SK-N-SH (cell line): ENCODE results near the gene CR1L. TPM values are rescaled to one million over a fixed set of nuclear protein-coding genes. Genes with fewer than 3 reads are reported as not detected.

Source experiments
- CTCF ChIA-PET: fragments of 300-600, 350-600 bp; formaldehyde crosslinking; extraction: SDS; loops from one replicate; lab custom pipeline; 2021; lab: Yijun Ruan, JAX
- POLR2A ChIA-PET: fragments of 350-600 bp; sonication (Branson Sonifier 250); formaldehyde crosslinking; extraction: SDS; loops from one replicate; lab custom pipeline; 2020; ENCODE audit warnings: antibody characterized with exemption, inconsistent platforms; lab: Yijun Ruan, JAX
- DNase-seq: peaks from one replicate; pipeline ENCODE4 v3.0.0; 2012
- H2AFZ ChIP-seq: fragments of 200-600 bp; sonication (generic); 2 replicates; pipeline ENCODE4 v1.8.1; 2016; ENCODE audit warnings: antibody characterized with exemption, mild to moderate bottlenecking, low read depth
- H3F3A ChIP-seq: fragments of 200-600 bp; sonication (generic); replicated peaks from 2 replicates; pipeline ENCODE3; 2016; ENCODE audit warnings: antibody characterized with exemption, mild to moderate bottlenecking; ENCODE audit not compliant: insufficient read depth
- H3K27ac ChIP-seq, 2 experiments: fragments of 200-500 bp in 1 of 2; fragments of 200-600 bp in 1 of 2; sonication (Bioruptor generic) in 1 of 2; sonication (generic), shearing (Covaris generic) in 1 of 2; 2 replicates each; pipeline versions ENCODE4 v1.5.1 to v1.6.1; 2014 to 2016; ENCODE audit warnings: low read depth in 2 of 2, inconsistent platforms in 1 of 2, low read length in 1 of 2, mild to moderate bottlenecking in 1 of 2, mixed read lengths in 1 of 2
- H3K27me3 ChIP-seq: fragments of 200-600 bp; sonication (generic), shearing (Covaris generic); 2 replicates; pipeline ENCODE4 v1.6.1; 2016; ENCODE audit warnings: mixed run types; ENCODE audit not compliant: insufficient read depth
- H3K36me3 ChIP-seq, 2 experiments: fragments of 200-500 bp in 1 of 2; fragments of 200-600 bp in 1 of 2; sonication (Bioruptor generic) in 1 of 2; sonication (generic) in 1 of 2; replicated peaks in 1 of 2; 2 replicates each; pipeline versions ENCODE3 to v1.5.1; 2014 to 2016; ENCODE audit warnings: low read length in 1 of 2, mild to moderate bottlenecking in 1 of 2; ENCODE audit not compliant: insufficient read depth in 2 of 2, control insufficient read depth in 1 of 2
- H3K4me1 ChIP-seq, 2 experiments: fragments of 200-500 bp in 1 of 2; fragments of 200-600 bp in 1 of 2; sonication (Bioruptor generic) in 1 of 2; sonication (generic), shearing (Covaris generic) in 1 of 2; 2 replicates each; pipeline versions ENCODE4 v1.5.1 to v1.6.1; 2014 to 2016; ENCODE audit warnings: low read depth in 1 of 2, low read length in 1 of 2, mixed run types in 1 of 2; ENCODE audit not compliant: insufficient read depth in 2 of 2, control insufficient read depth in 1 of 2
- H3K4me2 ChIP-seq: fragments of 200-600 bp; sonication (generic), shearing (Covaris generic); 2 replicates; pipeline ENCODE4 v1.6.1; 2017; ENCODE audit warnings: mixed run types
- H3K4me3 ChIP-seq, 2 experiments: fragments of 200-500 bp in 1 of 2; fragments of 200-600 bp in 1 of 2; sonication (Bioruptor generic) in 1 of 2; sonication (generic), shearing (Covaris generic) in 1 of 2; 2 replicates each; pipeline versions ENCODE4 v1.5.1 to v1.8.1; 2014 to 2016; ENCODE audit warnings: low read depth in 2 of 2, inconsistent platforms in 1 of 2, low read length in 1 of 2, mild to moderate bottlenecking in 1 of 2, mixed read lengths in 1 of 2, moderate library complexity in 1 of 2
- H3K79me2 ChIP-seq: fragments of 200-600 bp; sonication (generic); 2 replicates; pipeline ENCODE4 v1.8.1; 2017; ENCODE audit warnings: mild to moderate bottlenecking; ENCODE audit not compliant: insufficient read depth
- H3K9ac ChIP-seq: fragments of 200-600 bp; sonication (generic); 2 replicates; pipeline ENCODE4 v1.6.1; 2017; ENCODE audit warnings: mixed run types
- H3K9me2 ChIP-seq: fragments of 200-600 bp; sonication (generic); 2 replicates; pipeline ENCODE4 v1.6.1; 2017; ENCODE audit warnings: mixed run types
- H3K9me3 ChIP-seq: fragments of 200-600 bp; sonication (generic); 2 replicates; pipeline ENCODE4 v1.6.1; 2017; ENCODE audit warnings: mixed run types, mild to moderate bottlenecking, moderate library complexity
- H4K20me1 ChIP-seq: fragments of 200-600 bp; sonication (generic); 2 replicates; pipeline ENCODE4 v1.6.1; 2017; ENCODE audit warnings: mild to moderate bottlenecking, mixed run types; ENCODE audit not compliant: insufficient read depth
- EZH2phosphoT487 ChIP-seq: fragments of 200-600 bp; sonication (generic); IDR thresholded peaks from 2 replicates; pipeline ENCODE4 v1.6.1; 2017; ENCODE audit warnings: low read depth, mixed run types, mild to moderate bottlenecking, antibody characterized with exemption, moderate library complexity, borderline replicate concordance
- FOSL2 ChIP-seq: IDR thresholded peaks from 2 replicates; pipeline ENCODE4 v1.4.0; 2012; ENCODE audit warnings: low read depth, mild to moderate bottlenecking, moderate library complexity, borderline replicate concordance
- FOXJ3 ChIP-seq: sonication (generic); formaldehyde crosslinking; IDR thresholded peaks from 2 replicates; pipeline ENCODE4 v1.5.1; 2020; ENCODE audit warnings: mild to moderate bottlenecking, missing genetic modification reagents
- GABPA ChIP-seq: IDR thresholded peaks from 2 replicates; pipeline ENCODE4 v1.4.0; 2012; ENCODE audit warnings: low read depth, mild to moderate bottlenecking
- JUND ChIP-seq: IDR thresholded peaks from 2 replicates; pipeline ENCODE4 v1.4.0; 2012
- MEF2A ChIP-seq: IDR thresholded peaks from 2 replicates; pipeline ENCODE4 v1.4.0; 2012; ENCODE audit warnings: low read depth, borderline replicate concordance
- MXI1 ChIP-seq: IDR thresholded peaks from 2 replicates; pipeline ENCODE4 v1.6.1; 2012; ENCODE audit warnings: mild to moderate bottlenecking, low read depth, low read length, improper control_type of control experiment
- NFIC ChIP-seq: IDR thresholded peaks from 2 replicates; pipeline ENCODE4 v1.4.0; 2012; ENCODE audit warnings: borderline replicate concordance
- PBX3 ChIP-seq: IDR thresholded peaks from 2 replicates; pipeline ENCODE4; 2012
- POLR2AphosphoS5 ChIP-seq: IDR thresholded peaks from 2 replicates; pipeline ENCODE4 v1.6.1; 2012; ENCODE audit warnings: low read depth, low read length
- RFX5 ChIP-seq: IDR thresholded peaks from 2 replicates; pipeline ENCODE4 v1.6.1; 2012; ENCODE audit warnings: mild to moderate bottlenecking, improper control_type of control experiment, low read length
- RXRA ChIP-seq: IDR thresholded peaks from 2 replicates; pipeline ENCODE4 v1.4.0; 2012; ENCODE audit warnings: low read depth, mild to moderate bottlenecking, borderline replicate concordance
- TCF12 ChIP-seq: IDR thresholded peaks from 2 replicates; pipeline ENCODE4 v1.4.0; 2012
- WGBS: methylation state at CpG from one replicate; pipeline ENCODE4 v1.1.6; 2017; ENCODE audit warnings: low lambda C conversion rate; 5-methylcytosine and 5-hydroxymethylcytosine counted together
- polyA plus RNA-seq, 3 experiments: library from polyadenylated mRNA; depleted of rRNA; stranded (reverse); fragments of >200 nt; gene quantifications; 2 replicates each; pipeline ENCODE4 v1.2.3, GENCODE V29; 2012
- TF ChIP-seq, protein P1 (sequence below): fragments of 150-350 bp; IDR thresholded peaks from 2 replicates; pipeline ENCODE4 v1.6.1; 2017; ENCODE audit warnings: antibody characterized with exemption, low read length, low read depth, borderline replicate concordance
- TF ChIP-seq, protein P2 (sequence below): IDR thresholded peaks from 2 replicates; pipeline ENCODE4 v1.4.0; 2012; ENCODE audit warnings: low read depth, borderline replicate concordance
- TF ChIP-seq, protein P3 (sequence below): IDR thresholded peaks from 2 replicates; pipeline ENCODE4 v1.4.0; 2012; ENCODE audit warnings: low read depth
- TF ChIP-seq, protein P4 (sequence below): IDR thresholded peaks from 2 replicates; pipeline ENCODE4 v1.4.0; 2012; ENCODE audit warnings: low read depth, borderline replicate concordance

CR1L gene
- polyA plus RNA-seq, 1 of the 3 experiments (the other 2 are of a cell fraction): not detected

GRCh38 chr1:207666342-207666741 is 21.4 kb downstream of the CR1L start (continued):
- TF ChIP-seq EZH2phosphoT487: no peak
- TF ChIP-seq RFX5: no peak
- TF ChIP-seq, protein P1, sequence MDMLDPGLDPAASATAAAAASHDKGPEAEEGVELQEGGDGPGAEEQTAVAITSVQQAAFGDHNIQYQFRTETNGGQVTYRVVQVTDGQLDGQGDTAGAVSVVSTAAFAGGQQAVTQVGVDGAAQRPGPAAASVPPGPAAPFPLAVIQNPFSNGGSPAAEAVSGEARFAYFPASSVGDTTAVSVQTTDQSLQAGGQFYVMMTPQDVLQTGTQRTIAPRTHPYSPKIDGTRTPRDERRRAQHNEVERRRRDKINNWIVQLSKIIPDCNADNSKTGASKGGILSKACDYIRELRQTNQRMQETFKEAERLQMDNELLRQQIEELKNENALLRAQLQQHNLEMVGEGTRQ: no peak
- TF ChIP-seq, protein P2, sequence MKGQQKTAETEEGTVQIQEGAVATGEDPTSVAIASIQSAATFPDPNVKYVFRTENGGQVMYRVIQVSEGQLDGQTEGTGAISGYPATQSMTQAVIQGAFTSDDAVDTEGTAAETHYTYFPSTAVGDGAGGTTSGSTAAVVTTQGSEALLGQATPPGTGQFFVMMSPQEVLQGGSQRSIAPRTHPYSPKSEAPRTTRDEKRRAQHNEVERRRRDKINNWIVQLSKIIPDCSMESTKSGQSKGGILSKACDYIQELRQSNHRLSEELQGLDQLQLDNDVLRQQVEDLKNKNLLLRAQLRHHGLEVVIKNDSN: no peak
- TF ChIP-seq FOXJ3: no peak
- TF ChIP-seq GABPA: no peak
- no peak for TF ChIP-seq MEF2A
- TF ChIP-seq, protein P3, sequence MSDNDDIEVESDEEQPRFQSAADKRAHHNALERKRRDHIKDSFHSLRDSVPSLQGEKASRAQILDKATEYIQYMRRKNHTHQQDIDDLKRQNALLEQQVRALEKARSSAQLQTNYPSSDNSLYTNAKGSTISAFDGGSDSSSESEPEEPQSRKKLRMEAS: no peak
- TF ChIP-seq PBX3: no peak
- no peak for TF ChIP-seq FOSL2
- no peak for TF ChIP-seq RXRA
- TF ChIP-seq MXI1: no peak

DNA sequence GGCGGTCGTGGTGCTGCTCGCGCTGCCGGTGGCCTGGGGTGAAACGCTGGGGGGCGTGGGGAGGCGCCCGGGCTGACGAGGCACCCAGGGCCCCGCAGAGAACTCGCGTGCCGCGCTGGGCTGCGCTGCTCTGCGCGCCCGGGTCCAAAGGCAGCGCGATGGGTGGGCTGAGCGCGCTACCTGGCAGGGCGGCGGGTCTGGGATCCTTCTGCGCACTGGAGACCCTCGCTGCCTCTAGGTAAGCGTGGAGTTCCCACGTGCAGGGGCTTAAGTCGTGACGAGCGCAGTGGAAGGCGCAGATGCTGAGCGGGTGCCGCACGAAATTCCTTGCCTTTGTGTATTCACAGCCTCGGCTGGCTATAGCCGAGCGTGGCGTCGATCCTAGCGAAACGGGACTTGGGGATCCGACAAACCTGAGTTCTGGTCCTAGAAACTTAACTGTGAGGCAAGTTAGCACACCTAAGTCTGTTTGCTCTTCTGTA is 24.6 kb downstream of the CR1L start:
- Histone ChIP-seq H3K4me2 (no peak overlapping the region; the same call in 1 of the 2 replicates), H3K9me2 (no peaks in the 10 kb centered on the region), H3K27me3 (peaks cover 39% of the 10 kb centered on the region), H3K4me3 (no peak overlapping the region), H3K4me1 (no peaks in the 10 kb centered on the region), H3K9me3 (no peaks in the 10 kb centered on the region), H4K20me1 (no peaks in the 10 kb centered on the region), H3K36me3 (no peaks in the 10 kb centered on the region), H2AFZ (no peak overlapping the region), H3F3A (no peaks in the 10 kb centered on the region), H3K9ac (no peak overlapping the region), H3K27ac (no peak overlapping the region), H3K79me2 (no peaks in the 10 kb centered on the region)
- ChIA-PET POLR2A (no interaction called here), CTCF (no interaction called here)
- WGBS: 11% methylated on average over 14 of the region's 44 CpGs
- no peak for TF ChIP-seq FOSL2
- TF ChIP-seq JUND: no peak
- TF ChIP-seq, protein P4, sequence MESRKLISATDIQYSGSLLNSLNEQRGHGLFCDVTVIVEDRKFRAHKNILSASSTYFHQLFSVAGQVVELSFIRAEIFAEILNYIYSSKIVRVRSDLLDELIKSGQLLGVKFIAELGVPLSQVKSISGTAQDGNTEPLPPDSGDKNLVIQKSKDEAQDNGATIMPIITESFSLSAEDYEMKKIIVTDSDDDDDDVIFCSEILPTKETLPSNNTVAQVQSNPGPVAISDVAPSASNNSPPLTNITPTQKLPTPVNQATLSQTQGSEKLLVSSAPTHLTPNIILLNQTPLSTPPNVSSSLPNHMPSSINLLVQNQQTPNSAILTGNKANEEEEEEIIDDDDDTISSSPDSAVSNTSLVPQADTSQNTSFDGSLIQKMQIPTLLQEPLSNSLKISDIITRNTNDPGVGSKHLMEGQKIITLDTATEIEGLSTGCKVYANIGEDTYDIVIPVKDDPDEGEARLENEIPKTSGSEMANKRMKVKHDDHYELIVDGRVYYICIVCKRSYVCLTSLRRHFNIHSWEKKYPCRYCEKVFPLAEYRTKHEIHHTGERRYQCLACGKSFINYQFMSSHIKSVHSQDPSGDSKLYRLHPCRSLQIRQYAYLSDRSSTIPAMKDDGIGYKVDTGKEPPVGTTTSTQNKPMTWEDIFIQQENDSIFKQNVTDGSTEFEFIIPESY: no peak
- no peak for TF ChIP-seq POLR2AphosphoS5
- TF ChIP-seq, protein P1: no peak
- TF ChIP-seq, protein P2: no peak
- no peak for TF ChIP-seq NFIC
- TF ChIP-seq TCF12: no peak
- no peak for DNase-seq
